PC-9 (cell line): ENCODE measurements around the gene SUSD1. TPM values are rescaled to one million over a fixed set of nuclear protein-coding genes. Genes with fewer than 3 reads are reported as not detected.

ENCODE experiments used
- BruUV-seq: library from RNA; stranded (reverse); fragments of 400-500 nt; replicated peaks from 2 replicates; lab custom pipeline; 2021; lab: Mats Ljungman, UMichigan
- CTCF ChIA-PET: fragments of 300-600 bp; sonication (Branson Sonifier 250); formaldehyde crosslinking; loops from one replicate; lab custom pipeline; 2022; ENCODE audit warnings: antibody characterized with exemption; lab: Charles Lee
- POLR2A ChIA-PET: fragments of 300-600 bp; sonication (Branson Sonifier 250); formaldehyde crosslinking; loops from one replicate; lab custom pipeline; 2022; ENCODE audit warnings: antibody characterized with exemption; ENCODE audit not compliant: unreplicated experiment; lab: Charles Lee
- DNase-seq, 2 experiments: peaks; one replicate each; pipeline versions ENCODE4 v3.0.0 to v3.0.0-alpha.2; 2015 to 2022; ENCODE audit warnings: mixed read lengths in 1 of 2
- H2AFZ ChIP-seq: fragments of 200-600 bp; sonication (generic); 2 replicates; pipeline ENCODE4 v1.8.1; 2017; ENCODE audit warnings: antibody characterized with exemption
- H3F3A ChIP-seq: fragments of 200-600 bp; sonication (generic); 2 replicates; pipeline ENCODE4 v1.8.1; 2017; ENCODE audit warnings: antibody characterized with exemption, mild to moderate bottlenecking, low read depth; ENCODE audit not compliant: insufficient read depth
- H3K27ac ChIP-seq: fragments of 200-600 bp; sonication (generic); 2 replicates; pipeline ENCODE4 v1.6.1; 2016; ENCODE audit warnings: mixed run types
- H3K27me3 ChIP-seq: fragments of 200-600 bp; sonication (generic); 2 replicates; pipeline ENCODE4 v1.6.1; 2016; ENCODE audit warnings: low read depth, mixed run types; ENCODE audit not compliant: insufficient read depth
- H3K36me3 ChIP-seq: fragments of 200-600 bp; sonication (generic); 2 replicates; pipeline ENCODE4 v1.6.1; 2016; ENCODE audit warnings: low read depth, mixed run types
- H3K4me1 ChIP-seq: fragments of 200-600 bp; sonication (generic); replicated peaks from 2 replicates; pipeline ENCODE4 v1.6.1; 2016; ENCODE audit warnings: mixed run types; ENCODE audit not compliant: insufficient read depth
- H3K4me2 ChIP-seq: fragments of 200-600 bp; sonication (generic); 2 replicates; pipeline ENCODE4 v1.6.1; 2017; ENCODE audit warnings: mixed run types
- H3K4me3 ChIP-seq: fragments of 200-600 bp; sonication (generic); 2 replicates; pipeline ENCODE4 v1.6.1; 2016; ENCODE audit warnings: mixed run types
- H3K79me2 ChIP-seq: fragments of 200-600 bp; sonication (generic); 2 replicates; pipeline ENCODE4 v1.6.1; 2017; ENCODE audit warnings: low read depth, mixed run types
- H3K9me2 ChIP-seq: fragments of 200-600 bp; sonication (generic); 2 replicates; pipeline ENCODE4 v1.8.1; 2017; ENCODE audit warnings: mild to moderate bottlenecking; ENCODE audit not compliant: insufficient read depth
- H3K9me3 ChIP-seq: fragments of 200-600 bp; sonication (generic); 2 replicates; pipeline ENCODE4 v1.8.1; 2016; ENCODE audit warnings: low read depth; ENCODE audit not compliant: insufficient read depth
- H4K20me1 ChIP-seq: fragments of 200-600 bp; sonication (generic); 2 replicates; pipeline ENCODE4 v1.8.1; 2017; ENCODE audit not compliant: insufficient read depth
- EZH2 ChIP-seq: fragments of 200-600 bp; sonication (generic); IDR thresholded peaks from 2 replicates; pipeline ENCODE4 v1.8.0; 2017; ENCODE audit warnings: antibody characterized with exemption, low read depth
- intact Hi-C: fragments of 100-400 bp; cut with micrococcal nuclease; formaldehyde crosslinking; loops from one replicate; pipeline ENCODE4 v1.10.0; 2022; ENCODE audit not compliant: unreplicated experiment
- total RNA-seq: library from RNA; stranded (reverse); gene quantifications from 2 replicates; pipeline ENCODE4 v1.2.3, GENCODE V29; 2021
- TF ChIP-seq, protein P1 (sequence below): fragments of 200-600 bp; sonication (generic); conservative IDR thresholded peaks from 2 replicates; pipeline ENCODE4 v1.6.1; 2017; ENCODE audit warnings: mixed run types, antibody characterized with exemption, mild to moderate bottlenecking, moderate library complexity

SUSD1 gene
- total RNA-seq, 1 experiment from 2014 or later = 23.2 TPM

DNA sequence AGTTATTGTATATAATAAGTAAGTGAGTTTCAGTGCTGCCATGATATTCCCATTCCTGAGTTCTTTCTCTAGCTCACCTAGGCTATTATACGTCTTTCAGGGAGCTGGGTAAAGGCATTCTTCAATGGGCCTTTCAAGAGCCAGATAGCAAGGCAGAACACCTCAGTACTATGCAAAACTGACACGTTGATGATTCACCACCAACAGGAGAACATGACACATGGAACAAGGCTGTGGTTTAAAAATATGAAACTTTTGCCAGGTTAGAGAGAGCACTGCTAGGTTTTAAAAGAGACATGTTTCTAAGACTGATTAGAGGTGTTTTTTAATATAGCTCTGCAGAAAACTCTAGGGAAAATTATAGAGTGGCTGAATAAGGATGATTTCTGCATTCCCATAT, 182.6 kb downstream of the SUSD1 start:
- TF ChIP-seq, protein P1, sequence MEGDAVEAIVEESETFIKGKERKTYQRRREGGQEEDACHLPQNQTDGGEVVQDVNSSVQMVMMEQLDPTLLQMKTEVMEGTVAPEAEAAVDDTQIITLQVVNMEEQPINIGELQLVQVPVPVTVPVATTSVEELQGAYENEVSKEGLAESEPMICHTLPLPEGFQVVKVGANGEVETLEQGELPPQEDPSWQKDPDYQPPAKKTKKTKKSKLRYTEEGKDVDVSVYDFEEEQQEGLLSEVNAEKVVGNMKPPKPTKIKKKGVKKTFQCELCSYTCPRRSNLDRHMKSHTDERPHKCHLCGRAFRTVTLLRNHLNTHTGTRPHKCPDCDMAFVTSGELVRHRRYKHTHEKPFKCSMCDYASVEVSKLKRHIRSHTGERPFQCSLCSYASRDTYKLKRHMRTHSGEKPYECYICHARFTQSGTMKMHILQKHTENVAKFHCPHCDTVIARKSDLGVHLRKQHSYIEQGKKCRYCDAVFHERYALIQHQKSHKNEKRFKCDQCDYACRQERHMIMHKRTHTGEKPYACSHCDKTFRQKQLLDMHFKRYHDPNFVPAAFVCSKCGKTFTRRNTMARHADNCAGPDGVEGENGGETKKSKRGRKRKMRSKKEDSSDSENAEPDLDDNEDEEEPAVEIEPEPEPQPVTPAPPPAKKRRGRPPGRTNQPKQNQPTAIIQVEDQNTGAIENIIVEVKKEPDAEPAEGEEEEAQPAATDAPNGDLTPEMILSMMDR = no peak
- no peak for TF ChIP-seq EZH2
- Histone ChIP-seq H3K9me2 (no peaks in the 10 kb centered on the region), H3K79me2 (no peaks in the 10 kb centered on the region), H2AFZ (no peak overlapping the region), H3K4me1 (peaks cover 7% of the 10 kb centered on the region; the same call in 1 of the 2 replicates), H3K9me3 (peaks cover 8% of the 10 kb centered on the region), H3K36me3 (no peaks in the 10 kb centered on the region), H4K20me1 (no peaks in the 10 kb centered on the region), H3K27me3 (no peaks in the 10 kb centered on the region), H3F3A (peaks cover 3% of the 10 kb centered on the region; the same call in 1 of the 2 replicates), H3K27ac (no peak overlapping the region), H3K4me3 (no peak overlapping the region), H3K4me2 (no peak overlapping the region)
- BruUV-seq = no TSS peak
- DNase-seq = peak; percentile 16 to 59
- intact Hi-C loops = no loop called here
- ChIA-PET CTCF (interaction anchor here (0.6 kb wide), 1 partner anchor 82 kb away, joined by 4 read pairs; no protein-coding TSS in a partner anchor), POLR2A (no interaction called here)

DNA sequence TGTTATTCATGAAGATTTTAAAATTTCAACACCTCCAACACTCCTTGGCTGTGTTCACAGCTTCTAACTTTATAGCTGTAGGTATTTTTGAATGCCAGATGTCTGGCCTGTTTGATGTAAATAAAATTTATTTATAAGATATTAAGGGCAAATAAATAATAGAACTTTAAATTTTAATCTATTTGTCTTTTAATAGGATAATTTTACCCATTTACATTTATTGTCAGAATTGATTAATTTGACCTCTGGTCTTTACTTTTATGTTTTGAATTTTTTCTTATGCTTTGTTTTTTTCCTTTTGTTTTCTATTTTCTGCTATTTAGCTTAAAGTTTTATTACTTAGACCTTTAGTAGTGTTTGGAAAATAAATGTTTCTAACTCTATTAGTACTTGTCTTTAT, 183.9 kb downstream of the SUSD1 start:
- no peaks in the 10 kb centered on the region for H3K79me2 ChIP-seq
- peaks cover 8% of the 10 kb centered on the region for H3K9me3 ChIP-seq
- TF ChIP-seq, protein P1 = no peak
- TF ChIP-seq EZH2 = no peak
- intact Hi-C loops = no loop called here
- H3K36me3 ChIP-seq = no peaks in the 10 kb centered on the region
- H3K4me1 ChIP-seq = peaks cover 7% of the 10 kb centered on the region; the same call in 1 of the 2 replicates
- H3K9me2 ChIP-seq = no peaks in the 10 kb centered on the region
- ChIA-PET POLR2A (no interaction called here), CTCF (interaction anchor here (0.5 kb wide), 1 partner anchor 93 kb away, joined by 3 read pairs; no protein-coding TSS in a partner anchor)
- H3F3A ChIP-seq = peaks cover 3% of the 10 kb centered on the region; the same call in 1 of the 2 replicates
- no peaks in the 10 kb centered on the region for H4K20me1 ChIP-seq
- no peak overlapping the region for H2AFZ ChIP-seq
- BruUV-seq = no TSS peak
- H3K4me2 ChIP-seq = no peak overlapping the region
- H3K4me3 ChIP-seq = no peak overlapping the region
- H3K27ac ChIP-seq = no peak overlapping the region
- no peak for DNase-seq
- no peaks in the 10 kb centered on the region for H3K27me3 ChIP-seq

Other genes starting within 250 kb of the SUSD1 start
- gene PTBP3, start 158.3 kb upstream of the SUSD1 start, total RNA-seq = 75.9 and 141 TPM in 2 replicates
- 51.9 and 60.6 TPM in 2 replicates for gene HSDL2, start 204.8 kb upstream of the SUSD1 start, total RNA-seq